ENCODE results near the gene IL12B. TPM values are rescaled to one million over a fixed set of nuclear protein-coding genes. Genes with fewer than 3 reads are reported as not detected.

Gene IL12B
- total RNA-seq, 1 experiment from 2014 or later, result not detected

DNA sequence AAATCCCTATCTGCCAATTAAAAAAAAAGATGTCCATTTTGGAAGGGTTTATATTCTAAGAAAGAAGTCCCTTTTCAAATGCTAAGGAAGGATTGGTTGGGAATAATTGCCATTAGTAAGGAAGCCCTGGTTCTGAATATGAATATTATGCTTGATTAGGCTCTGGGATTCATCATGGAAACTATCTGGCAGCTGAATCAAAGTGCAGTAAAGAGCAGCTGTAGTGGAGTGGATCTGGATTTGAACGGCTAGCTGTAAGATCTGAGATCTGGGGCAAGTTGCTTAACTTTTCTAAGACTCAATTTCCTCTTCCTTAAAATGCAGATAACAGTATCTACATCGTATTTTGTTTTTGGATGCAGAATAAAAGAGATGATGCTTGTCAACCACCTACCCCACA lies 10.5 kb downstream of the IL12B start:
- POLR2A ChIA-PET, result no interaction called here
- Histone ChIP-seq H3K4me1 (no peaks in the 10 kb centered on the region), H3K4me3 (ENCODE audit: low read depth, low read length) (no peak overlapping the region), H3K9me3 (no peaks in the 10 kb centered on the region), H3K36me3 (ENCODE audit: control insufficient read depth, insufficient read depth, low read length) (no peaks in the 10 kb centered on the region), H3K27me3 (replicated peaks; ENCODE audit: control insufficient read depth, insufficient read depth, low read length) (no peaks in the 10 kb centered on the region)
- no peak for DNase-seq
- Mint-ChIP-seq H3K27ac (ENCODE audit: unreplicated experiment) (no peak overlapping the region), H3K9me3 (ENCODE audit: unreplicated experiment) (no peaks in the 10 kb centered on the region), H3K36me3 (ENCODE audit: insufficient read depth, unreplicated experiment) (no peaks in the 10 kb centered on the region), H3K27me3 (ENCODE audit: insufficient read depth, unreplicated experiment) (no peaks in the 10 kb centered on the region), H3K4me3 (ENCODE audit: unreplicated experiment) (no peak overlapping the region), H3K4me1 (ENCODE audit: low read depth, unreplicated experiment) (no peaks in the 10 kb centered on the region)
- TF ChIP-seq, protein P1, sequence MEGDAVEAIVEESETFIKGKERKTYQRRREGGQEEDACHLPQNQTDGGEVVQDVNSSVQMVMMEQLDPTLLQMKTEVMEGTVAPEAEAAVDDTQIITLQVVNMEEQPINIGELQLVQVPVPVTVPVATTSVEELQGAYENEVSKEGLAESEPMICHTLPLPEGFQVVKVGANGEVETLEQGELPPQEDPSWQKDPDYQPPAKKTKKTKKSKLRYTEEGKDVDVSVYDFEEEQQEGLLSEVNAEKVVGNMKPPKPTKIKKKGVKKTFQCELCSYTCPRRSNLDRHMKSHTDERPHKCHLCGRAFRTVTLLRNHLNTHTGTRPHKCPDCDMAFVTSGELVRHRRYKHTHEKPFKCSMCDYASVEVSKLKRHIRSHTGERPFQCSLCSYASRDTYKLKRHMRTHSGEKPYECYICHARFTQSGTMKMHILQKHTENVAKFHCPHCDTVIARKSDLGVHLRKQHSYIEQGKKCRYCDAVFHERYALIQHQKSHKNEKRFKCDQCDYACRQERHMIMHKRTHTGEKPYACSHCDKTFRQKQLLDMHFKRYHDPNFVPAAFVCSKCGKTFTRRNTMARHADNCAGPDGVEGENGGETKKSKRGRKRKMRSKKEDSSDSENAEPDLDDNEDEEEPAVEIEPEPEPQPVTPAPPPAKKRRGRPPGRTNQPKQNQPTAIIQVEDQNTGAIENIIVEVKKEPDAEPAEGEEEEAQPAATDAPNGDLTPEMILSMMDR (IDR thresholded peaks at IDR 0.05; ENCODE audit: insufficient read depth in 1 of 2, low read depth in 1 of 2, low read length in 1 of 2, severe bottlenecking in 1 of 2, unreplicated experiment in 1 of 2), result no peak
- intact Hi-C loops (cut with micrococcal nuclease; ENCODE audit: unreplicated experiment), result no loop called here
- BruUV-seq (replicated peaks), result no TSS peak
- CTCF ChIA-PET, result interaction anchor here (0.8 kb wide), 1 partner anchor 163 kb away, joined by 3 read pairs; no protein-coding TSS in a partner anchor

DNA sequence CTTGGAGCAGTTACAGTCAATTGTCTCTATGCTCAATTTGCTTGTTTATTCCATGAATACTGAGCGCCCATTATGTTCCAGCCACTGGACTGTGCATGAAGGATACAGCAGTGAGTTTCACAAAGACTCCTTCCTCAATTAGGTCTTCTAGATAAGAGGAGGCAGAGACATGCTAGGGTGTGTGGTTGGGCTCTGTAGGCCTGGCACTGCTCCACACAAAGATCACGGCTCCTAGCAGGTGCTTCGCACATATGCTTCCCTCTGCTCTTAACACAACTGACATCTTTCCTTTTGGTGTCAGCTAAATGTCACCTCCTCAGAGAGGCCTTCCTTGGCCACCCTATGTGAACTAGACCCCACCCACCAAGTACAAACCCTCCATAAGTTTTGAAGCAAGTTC lies 10.9 kb downstream of the IL12B start:
- ChIA-PET CTCF (no interaction called here), POLR2A (no interaction called here)
- H3K4me1 ChIP-seq, result no peaks in the 10 kb centered on the region
- no peak overlapping the region for H3K4me3 Mint-ChIP-seq (ENCODE audit: unreplicated experiment)
- H3K27ac Mint-ChIP-seq (ENCODE audit: unreplicated experiment), result no peak overlapping the region
- no peaks in the 10 kb centered on the region for H3K9me3 Mint-ChIP-seq (ENCODE audit: unreplicated experiment)
- H3K36me3 ChIP-seq (ENCODE audit: control insufficient read depth, insufficient read depth, low read length), result no peaks in the 10 kb centered on the region
- TF ChIP-seq, protein P1 (IDR thresholded peaks at IDR 0.05; ENCODE audit: insufficient read depth in 1 of 2, low read depth in 1 of 2, low read length in 1 of 2, severe bottlenecking in 1 of 2, unreplicated experiment in 1 of 2), result no peak
- BruUV-seq (replicated peaks), result no TSS peak
- H3K4me3 ChIP-seq (ENCODE audit: low read depth, low read length), result no peak overlapping the region
- H3K36me3 Mint-ChIP-seq (ENCODE audit: insufficient read depth, unreplicated experiment), result no peaks in the 10 kb centered on the region
- no peak for DNase-seq
- no peaks in the 10 kb centered on the region for H3K27me3 ChIP-seq (replicated peaks; ENCODE audit: control insufficient read depth, insufficient read depth, low read length)
- no peaks in the 10 kb centered on the region for H3K9me3 ChIP-seq
- peaks cover 2% of the 10 kb centered on the region for H3K27me3 Mint-ChIP-seq (ENCODE audit: insufficient read depth, unreplicated experiment)
- no peaks in the 10 kb centered on the region for H3K4me1 Mint-ChIP-seq (ENCODE audit: low read depth, unreplicated experiment)
- intact Hi-C loops (cut with micrococcal nuclease; ENCODE audit: unreplicated experiment), result no loop called here

DNA sequence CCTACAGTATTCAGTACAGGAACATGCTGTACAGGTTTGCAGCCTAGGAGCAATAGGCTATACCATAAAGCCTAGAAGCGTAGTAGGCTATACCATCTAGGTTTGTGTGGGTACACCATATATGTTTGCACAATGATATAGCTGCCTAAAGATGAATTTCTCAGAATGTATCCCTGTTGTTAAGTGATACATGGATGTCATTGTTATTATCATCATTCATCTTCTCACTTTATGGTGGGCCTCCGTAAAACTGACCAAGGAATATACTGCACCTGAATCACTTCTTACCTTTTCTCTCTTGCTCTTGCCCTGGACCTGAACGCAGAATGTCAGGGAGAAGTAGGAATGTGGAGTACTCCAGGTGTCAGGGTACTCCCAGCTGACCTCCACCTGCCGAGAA lies 11.8 kb downstream of the IL12B start:
- no peaks in the 10 kb centered on the region for H3K9me3 ChIP-seq
- BruUV-seq (replicated peaks), result no TSS peak
- H3K27ac Mint-ChIP-seq (ENCODE audit: unreplicated experiment), result no peak overlapping the region
- H3K27me3 ChIP-seq (replicated peaks; ENCODE audit: control insufficient read depth, insufficient read depth, low read length), result no peaks in the 10 kb centered on the region
- no peaks in the 10 kb centered on the region for H3K9me3 Mint-ChIP-seq (ENCODE audit: unreplicated experiment)
- CTCF ChIA-PET, result interaction anchor here (3.0 kb wide), 1 partner anchor 161 kb away, joined by 52 read pairs; no protein-coding TSS in a partner anchor
- intact Hi-C loops (cut with micrococcal nuclease; ENCODE audit: unreplicated experiment), result no loop called here
- TF ChIP-seq, protein P1 (IDR thresholded peaks at IDR 0.05; ENCODE audit: insufficient read depth in 1 of 2, low read depth in 1 of 2, low read length in 1 of 2, severe bottlenecking in 1 of 2, unreplicated experiment in 1 of 2), result no peak
- peaks cover 6% of the 10 kb centered on the region for H3K27me3 Mint-ChIP-seq (ENCODE audit: insufficient read depth, unreplicated experiment)
- POLR2A ChIA-PET, result no interaction called here
- H3K4me1 Mint-ChIP-seq (ENCODE audit: low read depth, unreplicated experiment), result no peaks in the 10 kb centered on the region
- H3K36me3 Mint-ChIP-seq (ENCODE audit: insufficient read depth, unreplicated experiment), result no peaks in the 10 kb centered on the region
- no peaks in the 10 kb centered on the region for H3K36me3 ChIP-seq (ENCODE audit: control insufficient read depth, insufficient read depth, low read length)
- no peaks in the 10 kb centered on the region for H3K4me1 ChIP-seq
- no peak for DNase-seq
- H3K4me3 Mint-ChIP-seq (ENCODE audit: unreplicated experiment), result no peak overlapping the region
- no peak overlapping the region for H3K4me3 ChIP-seq (ENCODE audit: low read depth, low read length)

All from Caco-2 (cell line).